HEK293T (cell line): Measurements from ENCODE around the gene EDRF1.

Experiments used
- BHLHE40 ChIP-seq: fragments of 450-650 bp; IDR thresholded peaks from 2 replicates; pipeline ENCODE4 v1.6.1; 2016; ENCODE audit warnings: mild to moderate bottlenecking, moderate library complexity, borderline replicate concordance
- ELF4 ChIP-seq: fragments of 450-650 bp; IDR thresholded peaks from 2 replicates; pipeline ENCODE4 v1.6.1; 2017; ENCODE audit warnings: antibody characterized with exemption
- FOXA1 ChIP-seq: fragments of 450-650 bp; IDR thresholded peaks from 2 replicates; pipeline ENCODE4 v1.6.1; 2016; ENCODE audit warnings: mild to moderate bottlenecking
- FOXK2 ChIP-seq: fragments of 450-650 bp; IDR thresholded peaks from 2 replicates; pipeline ENCODE4 v1.6.1; 2016; ENCODE audit warnings: mild to moderate bottlenecking
- FOXM1 ChIP-seq: fragments of 450-650 bp; IDR thresholded peaks from 2 replicates; pipeline ENCODE4 v1.6.1; 2017; ENCODE audit warnings: mild to moderate bottlenecking, borderline replicate concordance
- NFRKB ChIP-seq: fragments of 450-650 bp; IDR thresholded peaks from 2 replicates; pipeline ENCODE4 v1.6.1; 2016; ENCODE audit warnings: mild to moderate bottlenecking, moderate library complexity
- SP1 ChIP-seq: fragments of 450-650 bp; IDR thresholded peaks from 2 replicates; pipeline ENCODE4 v1.6.1; 2017
- TARDBP ChIP-seq: fragments of 450-650 bp; IDR thresholded peaks from 2 replicates; pipeline ENCODE4 v1.6.1; 2016

DNA sequence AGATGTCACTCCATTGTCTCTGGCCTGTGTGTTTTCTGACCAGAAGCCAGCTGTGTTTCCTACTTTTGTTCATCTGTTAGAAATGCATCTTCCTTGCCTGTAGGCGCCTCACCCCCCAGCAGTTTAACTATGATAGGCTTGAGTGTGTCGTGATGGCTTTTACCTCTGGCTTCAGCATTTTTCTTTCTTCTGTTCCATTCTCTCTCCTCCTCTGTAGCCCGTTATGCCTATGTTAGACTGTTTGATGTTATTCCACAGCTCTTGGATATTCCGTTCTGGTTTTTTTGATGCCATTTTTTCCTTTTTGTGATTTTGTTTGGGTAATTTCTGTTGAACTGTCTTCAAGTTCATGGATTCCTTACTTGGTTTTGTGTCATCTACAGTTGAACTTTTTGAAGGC is 38.2 kb downstream of the EDRF1 start:
- TF ChIP-seq FOXM1: no peak
- no peak for TF ChIP-seq BHLHE40
- TF ChIP-seq ELF4: no peak
- no peak for TF ChIP-seq FOXA1
- TF ChIP-seq NFRKB: no peak
- TF ChIP-seq TARDBP: no peak
- no peak for TF ChIP-seq SP1
- TF ChIP-seq FOXK2: no peak
